Prostate gland (tissue), 2 donors: ENCODE data around the gene PTPN1. TPM values are rescaled to one million over a fixed set of nuclear protein-coding genes. Genes with fewer than 3 reads are reported as not detected.
"Not testable (repeated sequence)": the region's sequence is repeated elsewhere in the genome, so short reads cannot be mapped to it uniquely, and the experiment has no call there.

Experiments used
- DNase-seq: peaks from one replicate; pipeline ENCODE4 v3.0.0-alpha.2; 2019; ENCODE audit warnings: low spot score
- H3K27ac ChIP-seq, 2 donors: fragments of 200-600 bp; sonication (generic); 2 replicates each; pipeline ENCODE4 v1.5.1; 2017 to 2019
- H3K27me3 ChIP-seq: fragments of 200-600 bp; sonication (generic); replicated peaks from 2 replicates; pipeline ENCODE4 v1.5.1; 2019; ENCODE audit not compliant: insufficient read depth
- H3K36me3 ChIP-seq, 2 donors: fragments of 200-600 bp; sonication (generic); 1 replicate in 1 of 2; 2 replicates in 1 of 2; pipeline versions ENCODE4 v1.5.1 to v1.8.1; 2017 to 2019
- H3K4me1 ChIP-seq: fragments of 200-600 bp; sonication (generic); replicated peaks from 2 replicates; pipeline ENCODE4 v1.5.1; 2019
- H3K4me3 ChIP-seq, 2 donors: fragments of 200-600 bp; sonication (generic); 2 replicates each; pipeline ENCODE4 v1.5.1; 2017 to 2019
- H3K9me3 ChIP-seq: fragments of 200-600 bp; sonication (generic); 2 replicates; pipeline ENCODE4 v1.5.1; 2017
- POLR2A ChIP-seq: fragments of 450-650 bp; IDR thresholded peaks from one replicate; pipeline ENCODE4 v1.6.1; 2016; ENCODE audit warnings: antibody characterized with exemption, mild to moderate bottlenecking
- POLR2AphosphoS5 ChIP-seq: sonication (generic); formaldehyde crosslinking; IDR thresholded peaks from one replicate; pipeline ENCODE4 v1.6.1; 2017; ENCODE audit warnings: antibody characterized with exemption
- WGBS: methylation state at CpG from one replicate; pipeline ENCODE4 v1.1.5; 2018; 5-methylcytosine and 5-hydroxymethylcytosine counted together
- intact Hi-C: fragments of 100-400 bp; cut with DNase I; formaldehyde crosslinking; loops from one replicate; pipeline ENCODE4 v1.14.2; 2022
- total RNA-seq, 2 donors: library from RNA; depleted of rRNA; stranded (reverse); fragments of >200 nt; gene quantifications; one replicate each; pipeline ENCODE4 v1.1.0, GENCODE V29; 2016
- TF ChIP-seq, protein P1 (sequence below), 4 experiments: fragments of 200-600 bp in 2 of 4; fragments of 450-650 bp in 2 of 4; sonication (generic) in 2 of 4; IDR thresholded peaks; 1 replicate in 3 of 4; 2 replicates in 1 of 4; pipeline ENCODE4 v1.5.1; 2016 to 2019; ENCODE audit warnings: antibody characterized with exemption in 4 of 4, mild to moderate bottlenecking in 2 of 4, moderate library complexity in 2 of 4

Gene PTPN1
- total RNA-seq, 2 donors from 2014 or later = 28.5 to 46.6 TPM

DNA sequence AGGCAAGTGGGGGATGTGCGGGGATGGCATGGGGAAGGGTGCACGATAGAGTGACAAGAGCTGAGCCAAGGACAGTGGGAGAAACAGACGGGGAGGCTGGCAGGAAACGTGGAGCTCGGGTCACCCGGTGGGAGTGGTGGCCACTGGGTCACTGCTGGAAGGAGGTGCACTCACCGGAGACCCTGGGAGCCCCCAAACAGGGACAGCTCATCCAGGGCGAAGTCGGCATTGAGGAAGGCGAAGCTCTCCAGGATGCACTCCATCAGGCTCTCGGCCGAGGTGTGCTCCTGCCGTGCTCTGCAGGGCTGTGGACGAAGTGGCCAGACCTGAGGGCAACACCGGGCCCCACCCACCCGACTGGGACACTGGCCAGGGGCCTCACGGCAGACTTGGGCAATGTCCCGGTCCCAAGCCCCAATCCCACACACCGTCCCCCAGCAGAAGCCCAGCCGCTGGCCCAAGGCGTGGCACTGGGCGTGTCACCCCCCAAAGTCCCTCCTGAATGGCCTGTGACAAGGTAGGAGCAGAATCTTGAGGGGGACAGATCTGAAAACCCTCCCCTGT is 87.3 kb downstream of the PTPN1 start:
- intact Hi-C loops = no loop called here
- 73% methylated on average over 22 of the region's 22 CpGs for WGBS
- Histone ChIP-seq H3K4me3 (no peak overlapping the region), H3K9me3 (no peaks in the 10 kb centered on the region), H3K4me1 (no peaks in the 10 kb centered on the region), H3K36me3 (no peaks in the 10 kb centered on the region), H3K27ac (no peak overlapping the region), H3K27me3 (no peaks in the 10 kb centered on the region)
- no peak for DNase-seq
- TF ChIP-seq, protein P1, sequence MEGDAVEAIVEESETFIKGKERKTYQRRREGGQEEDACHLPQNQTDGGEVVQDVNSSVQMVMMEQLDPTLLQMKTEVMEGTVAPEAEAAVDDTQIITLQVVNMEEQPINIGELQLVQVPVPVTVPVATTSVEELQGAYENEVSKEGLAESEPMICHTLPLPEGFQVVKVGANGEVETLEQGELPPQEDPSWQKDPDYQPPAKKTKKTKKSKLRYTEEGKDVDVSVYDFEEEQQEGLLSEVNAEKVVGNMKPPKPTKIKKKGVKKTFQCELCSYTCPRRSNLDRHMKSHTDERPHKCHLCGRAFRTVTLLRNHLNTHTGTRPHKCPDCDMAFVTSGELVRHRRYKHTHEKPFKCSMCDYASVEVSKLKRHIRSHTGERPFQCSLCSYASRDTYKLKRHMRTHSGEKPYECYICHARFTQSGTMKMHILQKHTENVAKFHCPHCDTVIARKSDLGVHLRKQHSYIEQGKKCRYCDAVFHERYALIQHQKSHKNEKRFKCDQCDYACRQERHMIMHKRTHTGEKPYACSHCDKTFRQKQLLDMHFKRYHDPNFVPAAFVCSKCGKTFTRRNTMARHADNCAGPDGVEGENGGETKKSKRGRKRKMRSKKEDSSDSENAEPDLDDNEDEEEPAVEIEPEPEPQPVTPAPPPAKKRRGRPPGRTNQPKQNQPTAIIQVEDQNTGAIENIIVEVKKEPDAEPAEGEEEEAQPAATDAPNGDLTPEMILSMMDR (IDR thresholded peaks at IDR 0.05) = no peak
- TF ChIP-seq POLR2AphosphoS5 = no peak
- TF ChIP-seq POLR2A = no peak

- Histone ChIP-seq H3K36me3 (no peaks in the 10 kb centered on the region), H3K9me3 (no peaks in the 10 kb centered on the region), H3K4me1 (no peaks in the 10 kb centered on the region), H3K27ac (no peak overlapping the region), H3K4me3 (no peak overlapping the region), H3K27me3 (no peaks in the 10 kb centered on the region)
- TF ChIP-seq POLR2A (no peak), POLR2AphosphoS5 (no peak)
- TF ChIP-seq, protein P1 (IDR thresholded peaks at IDR 0.05) = no peak
- intact Hi-C loops = no loop called here
- 88% methylated on average over 7 of the region's 7 CpGs for WGBS
- DNase-seq = no peak
Observed at GRCh38 chr20:50598074-50598473, 87.9 kb downstream of the PTPN1 start.

DNA sequence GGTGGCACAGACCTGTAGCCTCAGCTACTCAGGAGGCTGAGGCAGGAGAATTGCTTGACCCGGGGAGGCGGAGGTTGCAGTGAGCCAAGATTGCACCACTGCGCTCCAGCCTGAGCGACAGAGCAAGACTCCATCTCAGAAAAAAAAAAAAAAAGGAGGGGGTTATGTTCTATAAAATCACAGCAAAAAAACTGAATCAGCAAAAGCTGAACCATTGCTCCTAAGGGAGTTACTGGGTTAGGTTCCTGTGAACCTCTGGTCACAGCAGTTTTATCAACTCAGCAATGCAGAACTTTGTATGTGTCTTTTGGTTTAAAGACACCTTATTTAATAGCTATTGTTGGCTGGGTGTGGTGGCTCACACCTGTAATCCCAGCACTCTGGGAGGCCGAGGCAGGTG is 88.6 kb downstream of the PTPN1 start:
- H3K9me3 ChIP-seq, DNase-seq, H3K27ac ChIP-seq, H3K4me1 ChIP-seq, H3K27me3 ChIP-seq, H3K4me3 ChIP-seq, intact Hi-C loops, H3K36me3 ChIP-seq: not testable (repeated sequence)
- WGBS = 98% methylated on average over 5 of the region's 5 CpGs

DNA sequence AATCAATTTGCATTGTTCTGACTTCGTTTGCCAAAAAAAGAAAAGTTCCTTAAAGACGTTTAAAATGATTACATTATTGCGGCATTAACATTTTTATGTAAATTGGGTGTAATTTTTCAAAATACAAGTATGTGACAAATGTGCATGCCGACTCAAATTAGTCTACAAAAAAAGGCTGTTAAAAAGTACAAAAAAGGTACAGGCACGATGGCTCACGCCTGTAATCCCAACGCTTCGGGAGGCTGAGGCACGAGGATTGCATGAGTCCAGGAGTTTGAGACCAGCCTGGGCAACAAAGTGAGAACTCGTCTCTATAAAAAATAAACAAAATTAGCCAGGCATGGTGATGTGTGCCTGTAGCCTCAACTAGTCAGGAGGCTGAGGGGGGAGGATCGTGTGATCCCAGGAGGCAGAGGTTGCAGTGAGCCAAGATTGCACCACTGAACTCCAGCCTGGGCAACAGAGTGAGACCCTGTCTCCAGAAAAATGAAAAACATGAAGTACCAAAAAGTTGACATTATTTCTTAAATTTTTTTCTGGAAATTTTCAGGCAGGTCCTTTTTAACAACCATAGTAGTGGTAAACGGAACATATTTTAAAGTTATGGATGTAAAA is 90.2 kb downstream of the PTPN1 start:
- intact Hi-C loops = no loop called here
- TF ChIP-seq, protein P1 (IDR thresholded peaks at IDR 0.05) = no peak
- TF ChIP-seq POLR2A (no peak), POLR2AphosphoS5 (no peak)

GRCh38 chr20:50601511-50602431 is 91.6 kb downstream of the PTPN1 start:
- TF ChIP-seq, protein P1 (IDR thresholded peaks at IDR 0.05) = no peak
- TF ChIP-seq POLR2AphosphoS5 (no peak), POLR2A (no peak)
- no peak for DNase-seq
- no peak overlapping the region for H3K4me3 ChIP-seq
- 91% methylated on average over 33 of the region's 33 CpGs for WGBS
- H3K4me1 ChIP-seq = no peaks in the 10 kb centered on the region
- H3K27me3 ChIP-seq = no peaks in the 10 kb centered on the region
- intact Hi-C loops = no loop called here
- H3K27ac ChIP-seq = no peak overlapping the region
- H3K9me3 ChIP-seq = no peaks in the 10 kb centered on the region
- H3K36me3 ChIP-seq = no peaks in the 10 kb centered on the region

More for the DNA sequence above, 90.2 kb downstream of the PTPN1 start:
- no peaks in the 10 kb centered on the region for H3K9me3 ChIP-seq
- no peaks in the 10 kb centered on the region for H3K27me3 ChIP-seq
- H3K4me1 ChIP-seq = no peaks in the 10 kb centered on the region
- H3K36me3 ChIP-seq = no peaks in the 10 kb centered on the region
- WGBS = 76% methylated on average over 12 of the region's 12 CpGs
- DNase-seq = no peak
- H3K4me3 ChIP-seq = no peak overlapping the region
- no peak overlapping the region for H3K27ac ChIP-seq
